HG02759 (cell line): ENCODE measurements around the gene WFDC10B.
"Not testable (repeated sequence)": the region's sequence is repeated elsewhere in the genome, so short reads cannot be mapped to it uniquely, and the experiment has no call there.

Experiments
- ATAC-seq: cut with Tn5 transposase; IDR thresholded peaks from one replicate; pipeline ENCODE4 v1.9.1; 2021; ENCODE audit warnings: mild to moderate bottlenecking, moderate library complexity; ENCODE audit not compliant: unreplicated experiment

WFDC10B gene

DNA sequence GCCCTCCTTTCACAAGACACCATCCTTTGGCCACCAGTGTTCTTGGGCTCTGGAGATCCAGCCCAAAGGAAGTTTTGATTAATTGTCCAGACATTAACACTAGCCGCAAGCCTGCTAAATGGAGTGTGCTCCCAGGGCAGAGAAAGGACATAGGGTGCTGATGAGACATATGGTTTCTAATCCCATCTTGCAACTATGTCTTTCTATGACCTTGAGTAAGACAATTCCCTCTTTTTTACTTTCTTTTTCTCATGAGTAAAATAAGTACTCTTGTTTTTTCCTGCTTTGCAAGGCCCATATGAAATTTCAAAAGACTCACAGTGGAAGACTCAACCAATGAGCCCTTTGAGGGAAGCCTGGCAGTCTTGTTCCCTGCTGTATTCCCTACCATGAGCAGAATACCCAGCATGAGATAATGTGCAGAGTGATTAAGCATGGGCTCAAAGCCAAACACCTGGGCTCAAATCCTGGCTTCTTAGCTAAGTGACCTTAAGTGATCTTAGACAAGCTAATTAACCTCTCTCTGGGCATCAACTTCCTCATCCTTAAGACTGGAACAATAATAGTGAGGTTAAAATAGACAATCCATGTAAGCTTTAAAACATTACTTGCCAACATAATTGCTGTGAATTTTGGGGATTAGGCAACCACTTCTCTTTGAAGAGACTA is at the start of gene WFDC10B:
Gene WFDC10B, minus strand, starts transcription at position 51 of the 669 bp plus-strand sequence. CDS start 19,027 bp downstream, outside the sequence.
- no peak for ATAC-seq

GRCh38 chr20:45752746-45753145 is 47.9 kb upstream of the WFDC10B start:
- no peak for ATAC-seq

GRCh38 chr20:45751721-45752120 is 46.9 kb upstream of the WFDC10B start:
- no peak for ATAC-seq

- no peak for ATAC-seq
These were observed 40.2 kb upstream of the WFDC10B start for GRCh38 chr20:45745015-45745414.

DNA sequence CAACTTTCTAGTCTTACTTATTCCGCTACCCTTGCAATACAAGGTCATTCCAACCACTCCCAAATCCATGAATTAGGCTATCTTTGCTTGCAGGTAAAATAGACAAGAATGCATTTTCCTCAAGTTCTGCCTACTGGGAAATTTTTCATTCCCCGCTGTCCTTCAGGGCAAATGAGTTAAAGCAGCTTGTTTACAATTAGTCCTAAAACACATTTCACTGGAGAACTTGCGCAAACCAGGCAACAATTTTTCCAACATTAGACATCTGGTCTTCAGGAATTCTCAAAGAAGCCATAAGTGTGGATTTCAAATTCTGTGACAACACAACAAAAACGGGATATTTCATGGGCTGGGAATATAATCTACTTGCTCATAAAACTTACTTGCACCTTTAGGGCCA is 37.8 kb upstream of the WFDC10B start:
- ATAC-seq = no peak

DNA sequence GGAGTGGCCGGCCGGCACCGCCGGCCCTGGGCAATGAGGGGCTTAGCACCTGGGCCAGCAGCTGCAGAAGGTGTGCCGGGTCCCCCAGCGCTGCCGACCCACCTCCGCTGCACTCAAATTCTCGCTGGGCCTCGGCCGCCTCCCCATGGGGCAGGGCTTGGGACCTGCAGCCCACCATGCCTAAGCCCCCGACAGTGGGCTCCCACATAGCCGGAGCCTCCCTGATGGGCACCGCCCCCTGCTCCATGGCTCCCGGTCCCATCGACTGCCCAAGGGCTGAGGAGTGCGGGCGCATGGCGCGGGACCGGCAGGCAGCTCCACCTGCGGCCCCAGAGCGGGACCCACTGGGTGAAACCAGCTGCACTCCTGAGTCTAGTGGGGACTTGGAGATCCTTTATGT is 31.2 kb upstream of the WFDC10B start:
- ATAC-seq = no peak

DNA sequence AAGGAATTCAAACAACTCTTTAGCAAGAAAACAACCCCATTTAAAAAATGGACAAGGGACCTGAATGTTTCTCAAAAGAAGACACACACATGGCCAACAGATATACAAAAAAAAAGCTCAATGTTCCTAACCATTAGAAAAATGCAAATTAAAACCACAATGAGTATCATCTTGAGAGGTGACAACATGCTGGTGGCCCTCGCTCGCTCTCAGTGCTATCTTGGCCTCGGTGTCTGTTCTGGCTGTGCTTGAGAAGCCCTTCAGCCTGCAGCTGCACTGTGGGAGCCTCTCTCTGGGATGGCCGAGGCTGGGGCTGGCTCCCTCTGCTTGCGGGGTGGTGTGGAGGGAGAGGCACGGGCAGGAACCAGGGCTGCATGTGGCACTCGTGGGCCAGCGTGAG is 30.7 kb upstream of the WFDC10B start:
- no peak for ATAC-seq

DNA sequence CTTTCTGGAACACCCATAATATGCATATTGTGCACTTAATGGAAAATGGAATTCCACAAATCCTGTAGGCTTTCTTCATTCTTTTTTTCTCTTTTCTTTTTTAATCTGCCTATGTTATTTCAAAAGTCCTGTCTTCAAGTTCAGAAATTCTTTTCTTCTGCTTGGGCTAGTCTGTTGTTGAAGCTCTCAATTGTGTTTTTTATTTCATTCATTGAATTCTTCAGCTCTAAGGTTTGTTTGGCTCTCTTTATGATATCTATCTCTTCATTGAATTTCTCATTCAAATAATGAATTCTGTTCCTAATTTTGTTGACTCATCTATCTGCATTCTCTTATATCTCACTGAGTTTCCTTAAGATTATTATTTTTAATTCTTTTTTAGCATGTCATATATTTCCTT is 27.4 kb upstream of the WFDC10B start:
- ATAC-seq = no peak

DNA sequence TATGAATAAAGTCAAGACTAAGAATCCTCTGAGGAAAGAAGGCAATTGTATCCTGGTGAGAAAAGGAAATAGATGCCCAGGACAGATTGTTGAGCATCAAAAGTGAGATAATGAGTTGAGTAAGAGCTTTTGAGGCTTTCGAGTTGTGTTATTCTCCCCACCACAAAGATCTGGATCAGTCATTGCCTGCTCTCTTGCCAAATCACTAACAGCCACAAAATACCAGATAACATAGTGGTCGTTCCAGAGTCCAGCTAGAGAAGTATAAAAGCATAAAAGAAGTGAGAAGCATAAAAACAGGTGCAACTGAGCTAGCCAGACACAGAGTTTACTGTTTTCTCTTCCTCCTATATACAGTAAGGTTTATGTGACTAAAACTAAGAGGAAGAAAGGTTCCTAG is 22.2 kb upstream of the WFDC10B start:
- ATAC-seq = no peak

GRCh38 chr20:45725134-45725533 is 20.3 kb upstream of the WFDC10B start:
- no peak for ATAC-seq

DNA sequence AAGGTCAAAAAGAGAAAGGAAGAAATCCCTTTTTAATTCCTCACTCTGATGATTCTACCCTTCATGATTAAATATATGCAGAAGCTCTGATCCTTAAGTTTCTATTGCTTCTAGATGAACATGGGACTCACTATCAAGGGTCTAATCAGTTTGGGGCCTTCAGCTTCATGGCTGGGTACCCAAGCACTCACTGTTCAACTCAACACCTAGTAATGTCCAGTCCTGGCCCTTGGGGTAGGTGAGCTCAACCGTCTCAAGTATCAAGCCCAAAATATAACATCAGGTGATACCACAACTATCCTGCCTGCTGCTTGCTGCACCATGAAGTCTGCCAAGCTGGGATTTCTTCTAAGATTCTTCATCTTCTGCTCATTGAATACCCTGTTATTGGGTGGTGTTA is 17.2 kb upstream of the WFDC10B start, which contains the start of gene SPINT4:
Gene SPINT4, plus strand, starts transcription at position 301 of the 400 bp plus-strand sequence. Its CDS starts 21 bp downstream, at position 322.
- ATAC-seq = no peak

- ATAC-seq = not testable (repeated sequence)
These were observed 11.4 kb upstream of the WFDC10B start for GRCh38 chr20:45716141-45716688.

GRCh38 chr20:45701873-45702272 is 2.9 kb downstream of the WFDC10B start, which contains the start of gene WFDC13:
Gene WFDC13 (plus strand): TSS chr20:45702038. CDS start chr20:45702124, 86 bp downstream.
- ATAC-seq = no peak

- no peak for ATAC-seq
These were observed 3.7 kb downstream of the WFDC10B start for GRCh38 chr20:45701104-45701503.

GRCh38 chr20:45695496-45695895 is 9.3 kb downstream of the WFDC10B start:
- no peak for ATAC-seq

DNA sequence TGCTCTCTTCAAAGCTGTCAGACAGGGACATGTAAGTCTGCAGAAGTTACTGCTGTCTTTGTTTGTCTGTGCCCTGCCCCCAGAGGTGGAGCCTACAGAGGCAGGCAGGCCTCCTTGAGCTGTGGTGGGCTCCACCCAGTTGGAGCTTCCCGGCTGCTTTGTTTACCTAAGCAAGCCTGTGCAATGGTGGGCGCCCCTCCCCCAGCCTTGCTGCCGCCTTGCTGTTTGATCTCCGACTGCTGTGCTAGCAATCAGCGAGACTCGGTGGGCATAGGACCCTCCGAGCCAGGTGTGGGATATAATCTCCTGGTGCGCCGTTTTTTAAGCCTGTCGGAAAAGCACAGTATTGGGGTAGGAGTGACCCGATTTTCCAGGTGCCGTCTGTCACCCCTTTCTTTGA is 11.5 kb downstream of the WFDC10B start:
- not testable (repeated sequence) for ATAC-seq

- ATAC-seq = no peak
These were observed 18.9 kb downstream of the WFDC10B start for GRCh38 chr20:45685896-45686295.

- ATAC-seq = no peak
These were observed 25.2 kb downstream of the WFDC10B start for GRCh38 chr20:45679650-45680049.

- ATAC-seq = no peak
These were observed 32.1 kb downstream of the WFDC10B start for GRCh38 chr20:45672765-45673164.

DNA sequence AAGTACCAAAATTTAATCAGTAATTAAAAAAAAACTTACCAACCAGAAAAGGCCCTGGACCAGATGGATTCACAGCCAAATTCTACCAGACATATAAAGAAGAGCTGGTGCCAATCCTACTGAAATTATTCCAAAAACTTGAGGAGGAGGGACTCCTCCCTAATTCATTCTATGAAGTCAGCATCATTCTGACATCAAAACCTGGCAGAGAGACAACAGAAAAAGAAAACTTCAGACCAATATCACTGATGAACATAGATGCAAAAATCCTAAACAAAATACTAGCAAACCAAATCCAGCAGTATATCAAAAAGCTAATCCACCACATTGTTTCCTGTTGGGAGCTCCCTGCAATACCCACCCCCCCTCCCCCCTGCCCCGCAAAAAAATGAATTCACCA is 34.7 kb downstream of the WFDC10B start, which contains the start of gene WFDC11:
Gene WFDC11, minus strand, starts transcription at position 101 of the 400 bp plus-strand sequence. CDS start 19,639 bp downstream, outside the sequence.
- ATAC-seq = no peak

DNA sequence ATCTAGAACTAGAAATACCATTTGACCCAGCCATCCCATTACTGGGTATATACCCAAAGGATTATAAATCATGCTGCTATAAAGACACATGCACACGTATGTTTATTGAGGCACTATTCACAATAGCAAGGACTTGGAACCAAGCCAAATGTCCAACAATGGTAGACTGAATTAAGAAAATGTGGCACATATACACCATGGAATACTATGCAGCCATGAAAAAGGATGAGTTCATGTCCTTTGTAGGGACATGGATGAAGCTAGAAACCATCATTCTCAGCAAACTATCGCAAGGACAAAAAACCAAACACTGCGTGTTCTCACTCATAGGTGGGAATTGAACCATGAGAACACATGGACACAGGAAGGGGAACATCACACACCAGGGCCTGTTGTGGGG is 47.8 kb downstream of the WFDC10B start:
- ATAC-seq = not testable (repeated sequence)

DNA sequence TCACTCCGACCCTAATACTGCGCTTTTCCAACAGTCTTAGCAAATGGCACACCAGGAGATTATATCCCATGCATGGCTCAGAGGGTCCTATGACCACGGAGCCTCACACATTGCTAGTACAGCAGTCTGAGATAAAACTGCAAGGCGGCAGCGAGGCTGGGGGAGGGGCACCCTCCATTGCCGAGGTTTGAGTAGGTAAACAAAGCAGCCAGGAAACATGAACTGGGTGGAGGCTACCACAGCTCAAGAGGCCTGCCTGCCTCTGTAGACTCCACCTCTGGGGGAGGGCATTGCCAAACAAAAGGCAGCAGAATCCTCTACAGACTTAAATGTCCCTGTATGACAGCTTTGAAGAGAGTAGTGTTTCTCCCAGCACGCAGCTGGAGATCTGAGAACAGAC is 53.1 kb downstream of the WFDC10B start:
- not testable (repeated sequence) for ATAC-seq
